GM19397 (cell line): ENCODE measurements around the gene CACNA2D4.
A peak's percentile ranks its signal among the peaks of the same experiment; 100 is the strongest.

Experiments used
- ATAC-seq: cut with Tn5 transposase; IDR thresholded peaks from one replicate; pipeline ENCODE4 v1.9.1; 2021; ENCODE audit warnings: mild to moderate bottlenecking, moderate library complexity; ENCODE audit not compliant: unreplicated experiment

Gene CACNA2D4

GRCh38 chr12:1807087-1807860 is 111.2 kb downstream of the CACNA2D4 start:
- ATAC-seq: no peak

GRCh38 chr12:1806301-1807086 is 112.0 kb downstream of the CACNA2D4 start:
- ATAC-seq: no peak

GRCh38 chr12:1805441-1806081 is 112.9 kb downstream of the CACNA2D4 start:
- no peak for ATAC-seq

DNA sequence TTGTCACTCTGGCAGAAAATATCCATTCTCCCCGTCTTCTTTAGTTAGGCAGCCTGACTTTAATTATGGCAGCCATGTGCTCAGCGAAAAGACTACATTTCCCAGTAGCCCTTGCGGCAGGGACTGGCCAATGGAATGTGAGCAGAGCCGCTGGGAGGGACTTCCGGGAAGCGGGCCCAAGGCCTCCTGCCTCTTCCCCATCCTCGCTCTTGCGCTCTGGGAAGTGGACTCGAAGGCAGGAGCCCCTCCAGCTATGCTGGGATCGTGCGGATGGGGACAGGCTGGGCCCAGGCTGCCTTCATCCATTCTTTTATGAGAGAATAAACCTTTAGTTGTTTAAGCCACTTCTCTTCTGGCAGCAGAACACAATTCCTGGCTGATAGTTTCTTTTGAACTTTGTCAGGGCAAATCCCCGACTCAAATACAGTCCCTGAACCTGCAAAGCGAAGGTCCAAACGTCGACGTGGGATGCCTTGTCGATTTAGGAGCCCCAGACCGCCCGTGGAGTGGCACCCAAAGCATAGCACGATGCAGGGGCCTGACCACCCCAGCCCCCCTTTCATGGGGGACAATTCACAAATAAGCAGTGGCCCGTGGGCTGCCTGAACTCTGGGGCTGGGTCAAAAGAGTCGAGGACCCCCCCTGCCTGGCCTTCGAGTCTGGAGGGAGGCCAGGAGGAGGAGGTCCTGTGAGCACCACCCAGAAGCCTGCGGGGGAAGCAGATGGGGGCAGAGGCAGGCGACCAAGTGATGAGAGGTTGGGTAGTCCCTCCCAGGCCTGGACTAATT is 113.7 kb downstream of the CACNA2D4 start:
- peak; percentile 80 for ATAC-seq

DNA sequence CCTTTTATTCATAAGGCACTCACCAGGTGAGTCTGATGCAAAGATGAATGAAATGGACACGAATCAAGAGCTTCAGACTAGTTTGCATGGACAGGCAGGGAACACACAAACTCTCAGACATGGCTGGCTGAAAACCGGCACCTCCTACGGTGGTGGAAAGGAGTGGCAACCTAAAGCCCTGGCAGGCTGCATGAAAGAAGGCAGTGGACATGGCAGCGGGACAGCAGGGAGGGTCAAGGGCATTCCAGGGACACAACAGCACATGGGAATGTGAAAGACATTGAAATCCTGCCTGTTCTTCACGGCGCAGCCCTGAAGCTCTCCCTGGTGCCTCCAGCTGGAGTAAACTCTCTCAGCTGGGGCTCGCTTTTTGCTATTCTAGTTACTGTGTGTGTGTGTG is 114.7 kb downstream of the CACNA2D4 start:
- ATAC-seq: no peak

- no peak for ATAC-seq
Measured at GRCh38 chr12:1801303-1801975, 117.0 kb downstream of the CACNA2D4 start.

DNA sequence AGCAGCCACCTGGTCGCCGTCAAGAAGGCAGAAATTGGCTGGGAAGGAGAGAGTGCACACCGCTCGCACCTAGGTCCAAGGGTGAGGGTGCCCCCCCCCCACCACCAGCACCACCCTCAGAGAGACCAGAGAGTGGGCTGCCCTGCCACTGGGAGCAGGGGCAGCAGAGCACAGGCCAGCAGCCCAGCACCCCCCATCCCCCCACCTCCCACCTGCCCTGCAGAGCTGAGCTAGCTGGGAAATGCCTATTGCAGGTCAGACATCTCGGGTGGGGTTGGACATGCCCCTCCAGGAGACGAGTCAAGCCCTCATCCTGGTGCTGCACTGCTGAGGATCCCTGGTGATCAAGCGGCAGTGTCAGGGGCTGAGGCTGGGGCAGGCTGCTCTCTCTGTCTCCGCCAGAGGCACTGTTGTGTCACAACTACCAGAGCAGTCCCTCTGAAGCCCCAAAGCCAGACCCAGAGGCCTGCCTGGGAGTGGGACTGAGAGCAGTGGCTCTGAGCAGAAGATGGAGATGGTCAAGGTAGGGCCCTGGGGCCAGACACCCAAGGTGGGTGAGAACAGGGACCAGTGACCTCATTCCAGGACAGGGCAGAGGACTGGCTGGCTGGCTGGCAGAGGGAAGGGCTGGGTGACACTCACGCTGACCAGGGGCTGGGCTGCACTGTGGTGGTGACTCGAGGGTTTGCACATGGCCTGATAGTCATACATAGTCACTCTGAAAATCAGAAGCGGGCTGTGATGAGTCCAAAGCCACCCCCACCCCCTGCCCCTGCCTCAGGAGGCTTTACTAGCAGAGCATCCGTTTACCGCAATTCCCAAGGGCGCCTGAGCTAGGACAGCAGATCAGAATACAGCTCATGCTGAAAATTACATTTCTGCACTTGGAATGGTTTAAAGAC is 117.8 kb downstream of the CACNA2D4 start:
- ATAC-seq: no peak

GRCh38 chr12:1799882-1800400 is 118.5 kb downstream of the CACNA2D4 start:
- no peak for ATAC-seq

DNA sequence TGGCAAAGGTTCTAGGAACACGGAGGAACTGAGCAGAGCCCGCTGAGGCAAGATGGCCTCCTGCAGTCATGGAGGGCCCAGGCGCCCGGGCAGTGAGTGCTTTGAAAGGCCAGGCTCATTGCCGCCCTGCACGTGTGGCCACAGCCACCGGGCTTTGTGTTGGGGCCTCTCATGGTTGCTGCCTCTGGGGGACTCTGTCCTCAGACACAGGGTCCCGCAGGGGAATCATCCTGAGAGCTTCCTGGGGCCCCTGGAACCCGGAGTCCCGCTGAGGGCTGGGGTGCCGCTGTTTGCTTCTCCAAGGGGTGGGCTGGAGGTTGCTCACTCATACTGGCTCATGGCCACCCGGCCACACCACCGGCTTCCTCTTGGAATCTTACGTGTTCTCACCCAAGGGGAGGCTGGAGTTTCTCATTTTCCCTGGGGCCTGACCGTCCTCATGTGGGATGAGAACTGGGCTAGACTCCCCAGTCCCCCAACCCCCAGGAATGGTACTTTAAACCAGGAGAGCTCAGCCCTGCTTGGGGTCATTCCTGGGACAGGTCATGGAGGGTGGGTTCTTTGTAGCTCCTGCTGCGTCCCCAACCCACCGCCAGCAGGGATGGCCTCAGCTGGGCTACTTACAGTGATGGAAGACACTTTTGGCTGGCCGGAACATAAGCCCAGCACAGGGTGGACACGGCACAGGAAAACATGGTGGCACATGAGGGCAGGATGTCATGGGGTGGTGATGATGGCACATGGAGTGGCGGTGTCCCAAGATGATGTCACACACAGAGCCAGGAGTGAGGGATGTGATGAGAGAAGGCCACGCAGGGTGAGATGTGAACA is 119.2 kb downstream of the CACNA2D4 start:
- ATAC-seq: no peak

DNA sequence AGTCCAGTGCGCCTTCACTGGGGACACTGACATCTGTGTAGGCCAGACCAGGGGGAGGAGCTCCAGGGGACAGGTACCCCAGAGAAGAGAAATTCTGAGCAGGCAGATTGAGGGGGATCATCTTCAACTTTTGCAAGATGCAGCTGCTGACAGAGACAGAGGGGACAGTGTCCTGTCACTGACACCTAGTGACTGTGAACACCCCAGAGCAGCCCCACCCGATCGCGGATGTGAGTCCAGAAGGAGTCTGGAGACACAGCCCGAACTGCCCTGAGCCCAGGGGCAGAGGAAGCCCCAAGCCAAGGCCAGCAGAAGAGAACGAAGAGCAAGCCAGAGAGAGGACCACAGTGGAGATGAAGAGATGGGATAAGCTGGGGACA is 119.8 kb downstream of the CACNA2D4 start:
- ATAC-seq: no peak

DNA sequence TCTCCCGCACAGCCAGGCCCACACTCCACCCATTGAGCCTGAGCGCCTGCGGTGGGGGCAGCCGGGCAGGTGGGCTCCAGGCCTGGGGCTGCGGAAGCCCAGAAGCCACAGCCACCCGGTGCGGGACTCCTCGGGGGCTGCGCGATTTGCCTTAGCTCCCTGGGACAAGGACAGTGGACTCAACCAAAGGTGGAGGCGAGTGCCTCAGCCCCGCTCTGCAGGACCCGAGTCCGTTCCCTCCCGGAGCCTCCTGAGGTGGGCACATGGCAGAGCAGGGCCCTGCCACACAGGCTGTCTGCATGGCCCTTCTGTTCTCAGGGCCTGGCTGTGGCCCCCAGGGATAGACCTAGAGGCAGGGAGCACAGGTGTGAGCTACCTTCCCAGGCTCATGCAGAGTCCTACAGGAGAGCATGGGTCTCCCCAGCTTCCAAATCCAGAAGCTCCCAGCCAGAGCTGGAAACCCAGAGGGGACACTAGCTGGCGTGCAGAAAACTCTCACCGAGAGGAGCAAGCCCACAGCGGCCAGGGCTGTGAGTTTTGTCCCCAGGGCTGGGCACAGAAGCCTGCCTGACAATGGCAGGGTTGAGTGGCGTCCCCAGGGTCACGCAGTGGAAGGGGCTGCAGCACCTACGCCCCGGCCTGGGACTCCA is 120.3 kb downstream of the CACNA2D4 start:
- ATAC-seq: no peak

- ATAC-seq: peak; percentile 22
Measured at GRCh38 chr12:1797011-1797901, 121.2 kb downstream of the CACNA2D4 start.

GRCh38 chr12:1796515-1797010 is 121.9 kb downstream of the CACNA2D4 start:
- peak; percentile 14 for ATAC-seq

- peak; percentile 90 for ATAC-seq
Measured at GRCh38 chr12:1795785-1796514, 122.5 kb downstream of the CACNA2D4 start.

DNA sequence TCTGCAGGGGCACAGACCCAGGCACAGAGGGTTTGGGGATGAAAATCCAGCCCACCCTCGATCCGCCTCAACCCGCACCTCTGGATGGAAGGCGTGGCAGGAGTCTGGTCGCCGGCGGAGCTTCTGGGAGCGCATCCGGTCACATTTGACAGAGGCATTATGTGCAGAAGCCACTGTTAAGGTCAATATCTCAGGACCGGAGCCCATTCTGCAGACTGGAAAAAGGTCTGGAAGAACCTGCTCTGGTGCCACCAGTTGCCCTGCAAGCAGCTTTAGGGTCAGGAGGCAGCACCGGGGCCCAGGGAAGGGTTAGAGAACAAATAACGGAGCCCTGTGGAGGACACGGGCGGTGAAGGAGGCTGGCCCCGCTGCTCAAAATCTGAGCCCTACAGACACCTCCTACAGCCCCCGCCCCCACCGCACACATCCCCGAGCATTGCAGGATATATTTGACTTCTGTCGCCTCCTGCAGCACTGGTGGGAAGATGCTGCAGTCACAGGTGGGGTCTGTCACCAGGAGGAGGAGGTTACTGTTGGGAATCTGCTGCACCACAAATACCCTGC is 123.1 kb downstream of the CACNA2D4 start:
- ATAC-seq: no peak
